Ishikawa (cell line): Measurements from ENCODE around the gene RPS25.

Experiments used
- CEBPB ChIP-seq: IDR thresholded peaks from 2 replicates; pipeline ENCODE4 v1.6.1; 2012
- CREB1 ChIP-seq: IDR thresholded peaks from 2 replicates; pipeline ENCODE4 v1.6.1; 2012; ENCODE audit warnings: low read depth
- EGR1 ChIP-seq: IDR thresholded peaks from 2 replicates; pipeline ENCODE4 v1.6.1; 2012
- EP300 ChIP-seq: IDR thresholded peaks from 2 replicates; pipeline ENCODE4 v1.6.1; 2012; ENCODE audit warnings: borderline replicate concordance
- FOXM1 ChIP-seq: IDR thresholded peaks from 2 replicates; pipeline ENCODE4 v1.6.1; 2012; ENCODE audit warnings: low read depth, borderline replicate concordance
- MAX ChIP-seq: IDR thresholded peaks from 2 replicates; pipeline ENCODE4 v1.6.1; 2012
- NFIC ChIP-seq: IDR thresholded peaks from 2 replicates; pipeline ENCODE4 v1.6.1; 2012
- RAD21 ChIP-seq: IDR thresholded peaks from 2 replicates; pipeline ENCODE4 v1.6.1; 2012; ENCODE audit warnings: low read depth
- REST ChIP-seq: IDR thresholded peaks from 2 replicates; pipeline ENCODE4 v1.6.1; 2012; ENCODE audit warnings: low read depth, mild to moderate bottlenecking
- TAF1 ChIP-seq: IDR thresholded peaks from 2 replicates; pipeline ENCODE4 v1.6.1; 2012; ENCODE audit warnings: low read depth, mild to moderate bottlenecking
- TCF12 ChIP-seq: IDR thresholded peaks from 2 replicates; pipeline ENCODE4 v1.6.1; 2012; ENCODE audit warnings: low read depth
- TEAD4 ChIP-seq: IDR thresholded peaks from 2 replicates; pipeline ENCODE4 v1.6.1; 2012
- USF1 ChIP-seq: IDR thresholded peaks from 2 replicates; pipeline ENCODE4 v1.6.1; 2012
- YY1 ChIP-seq: IDR thresholded peaks from 2 replicates; pipeline ENCODE4 v1.6.1; 2012; ENCODE audit warnings: low read depth
- ZBTB7A ChIP-seq: IDR thresholded peaks from 2 replicates; pipeline ENCODE4 v1.6.1; 2012; ENCODE audit warnings: low read depth

The RPS25 gene

GRCh38 chr11:119018074-119018938 is at the start of gene RPS25, which contains the start of gene TRAPPC4:
TSS of gene RPS25 (minus strand) at chr11:119018343. CDS start at chr11:119018284, 59 bp downstream.
TSS of gene TRAPPC4 (plus strand) at chr11:119018766. CDS start at chr11:119018796, 30 bp downstream.
- TF ChIP-seq FOXM1 (no peak), TEAD4 (0 out of 2 replicates have a peak, but pooled peaks have one; percentile 7), TAF1 (peak; percentile 81), RAD21 (no peak), EGR1 (peak; percentile 47; the same call in 1 of the 2 replicates), TCF12 (peak; percentile 43), YY1 (peak; percentile 90), MAX (peak; percentile 88), EP300 (no peak), REST (peak; percentile 11; the same call in 1 of the 2 replicates), CREB1 (peak; percentile 42; the same call in 1 of the 2 replicates)

- TF ChIP-seq REST: no peak
- TF ChIP-seq CEBPB: no peak
- peak; percentile 98 for TF ChIP-seq USF1
- no peak for TF ChIP-seq EGR1
- no peak for TF ChIP-seq EP300
- peak; percentile 41 for TF ChIP-seq TCF12
- no peak for TF ChIP-seq ZBTB7A
- no peak for TF ChIP-seq NFIC
- TF ChIP-seq RAD21: no peak
- TF ChIP-seq TEAD4: 0 out of 2 replicates have a peak, but pooled peaks have one; percentile 4
- TF ChIP-seq MAX: peak; percentile 76
- no peak for TF ChIP-seq CREB1
- TF ChIP-seq FOXM1: no peak
- peak; percentile 98 for TF ChIP-seq YY1
- TF ChIP-seq TAF1: peak; percentile 88
Measured at GRCh38 chr11:119067371-119068222, 49.5 kb upstream of the RPS25 start, which contains the start of gene VPS11. TSS of gene VPS11 (plus strand) at chr11:119067818. CDS start at chr11:119067824, 6 bp downstream.

GRCh38 chr11:119065369-119065768 is 47.2 kb upstream of the RPS25 start:
- TF ChIP-seq REST (no peak), RAD21 (peak; percentile 30; the same call in 1 of the 2 replicates)

- no peak for TF ChIP-seq CREB1
- no peak for TF ChIP-seq MAX
- no peak for TF ChIP-seq REST
- no peak for TF ChIP-seq USF1
- no peak for TF ChIP-seq TCF12
- no peak for TF ChIP-seq EGR1
Measured at GRCh38 chr11:119062779-119063178, 44.6 kb upstream of the RPS25 start.
